Stimulated activated CD8-positive, alpha-beta memory T cell treated with anti-CD3 and anti-CD28 coated beads, Interleukin-4, amount 100 ng/mL, for 4 hours (primary cell): ENCODE data around the gene EFCAB14.
"Not testable (repeated sequence)": the region's sequence is repeated elsewhere in the genome, so short reads cannot be mapped to it uniquely, and the experiment has no call there.

Experiments
- DNase-seq, 2 donors: peaks; one replicate each; pipeline ENCODE4 v3.0.0-alpha.2; 2020; ENCODE audit warnings: low read depth in 2 of 2, low spot score in 1 of 2

EFCAB14 gene

DNA sequence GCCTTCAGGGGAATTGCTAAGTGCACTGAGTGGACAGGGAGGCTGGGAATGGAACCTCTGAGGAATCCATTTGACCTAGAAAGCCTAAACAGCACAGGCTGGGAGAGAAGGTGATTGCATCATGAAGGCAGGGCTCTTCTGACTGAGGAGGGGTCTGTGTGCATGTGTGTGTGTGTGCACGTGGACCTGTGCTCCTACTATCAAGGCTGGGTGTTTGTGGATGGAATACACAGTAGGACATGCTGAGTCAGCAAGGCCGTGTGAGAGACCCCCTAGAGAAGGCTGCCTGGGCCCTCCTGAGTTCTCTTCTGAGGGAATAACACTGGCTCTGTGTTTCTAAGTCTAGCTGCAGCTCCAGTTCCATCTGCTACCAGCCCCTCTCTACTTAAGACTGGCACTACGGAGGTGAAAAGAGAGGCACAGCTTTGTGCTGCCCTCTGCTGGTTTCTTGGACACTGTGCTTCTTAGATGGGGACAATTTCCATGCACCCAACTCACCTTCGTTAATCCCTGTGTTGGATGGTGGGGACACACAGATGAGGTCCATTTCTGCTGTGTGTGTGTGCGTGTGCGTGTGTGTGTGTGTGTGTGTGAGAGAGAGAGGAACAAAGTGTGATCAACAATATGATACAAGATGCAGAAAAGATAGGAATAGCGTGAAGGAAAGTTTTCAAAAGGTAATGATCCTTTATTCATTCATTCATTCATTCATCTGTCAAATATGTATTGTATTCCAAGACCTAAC lies 6.2 kb upstream of the EFCAB14 start:
- peak; percentile 40 to 49 for DNase-seq

DNA sequence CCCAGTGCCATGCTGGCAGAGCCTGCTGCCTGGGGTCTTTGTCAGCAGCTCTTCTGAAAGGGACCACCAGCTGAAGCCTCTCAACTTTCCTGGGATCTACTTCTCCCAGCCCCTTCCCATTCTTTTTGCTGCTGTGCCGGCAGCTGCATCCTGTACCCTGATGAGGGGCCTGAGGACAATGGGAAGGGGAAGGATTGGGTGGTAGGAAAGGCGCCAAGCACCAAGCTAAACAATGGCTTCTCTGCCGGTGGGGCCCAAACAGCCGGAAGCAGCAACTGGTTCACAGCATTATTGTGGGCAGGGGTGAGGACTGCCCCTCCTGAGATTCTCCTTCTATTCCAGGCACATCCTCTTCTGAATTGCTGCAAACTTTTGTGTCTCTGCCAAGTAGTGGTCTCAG lies 5.0 kb upstream of the EFCAB14 start:
- no peak for DNase-seq

DNA sequence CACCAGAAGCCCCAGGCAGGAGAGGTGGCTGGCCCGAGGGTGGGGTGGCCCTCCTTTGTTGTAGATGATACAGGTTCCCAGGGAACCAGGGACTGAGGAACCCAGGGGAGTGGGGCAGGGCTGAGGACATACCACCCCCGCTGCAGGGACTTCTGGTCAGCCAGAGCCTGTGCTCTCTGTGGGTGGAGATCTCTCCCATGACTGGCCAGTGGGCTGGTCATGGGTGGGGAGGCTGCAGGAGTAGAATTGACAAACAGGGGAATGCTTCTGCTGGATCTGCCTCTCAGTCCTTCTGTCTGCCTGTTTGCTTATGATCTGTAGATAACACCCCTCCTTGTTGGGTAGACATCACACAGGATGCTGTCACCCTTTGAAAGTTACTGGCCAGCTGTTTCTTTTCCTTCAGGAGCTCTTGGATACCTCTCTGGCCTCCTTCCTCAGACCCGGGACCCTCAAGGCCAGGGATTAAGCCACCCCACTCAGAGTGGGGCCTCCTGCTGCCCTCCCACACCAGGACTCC lies 2.8 kb upstream of the EFCAB14 start:
- DNase-seq, result no peak

DNA sequence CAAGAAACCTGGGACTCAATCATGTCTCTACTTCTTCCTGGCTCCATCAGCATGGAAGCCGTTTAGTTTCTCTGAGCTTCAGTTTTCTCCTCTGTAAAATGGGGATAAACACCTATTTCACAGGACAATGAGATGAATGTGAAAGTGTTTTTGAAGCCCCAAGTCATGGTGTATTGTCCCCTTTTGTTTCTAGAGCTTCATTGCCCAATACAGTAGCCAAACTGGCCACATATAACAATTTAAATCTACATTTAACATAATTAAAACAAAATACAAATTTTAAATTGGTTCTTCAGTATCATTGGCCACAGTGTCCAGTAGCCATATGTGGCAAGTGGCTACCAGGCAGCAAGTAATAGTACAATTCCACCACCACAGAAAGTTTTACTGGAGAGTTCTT lies 2.3 kb upstream of the EFCAB14 start:
- no peak for DNase-seq

DNA sequence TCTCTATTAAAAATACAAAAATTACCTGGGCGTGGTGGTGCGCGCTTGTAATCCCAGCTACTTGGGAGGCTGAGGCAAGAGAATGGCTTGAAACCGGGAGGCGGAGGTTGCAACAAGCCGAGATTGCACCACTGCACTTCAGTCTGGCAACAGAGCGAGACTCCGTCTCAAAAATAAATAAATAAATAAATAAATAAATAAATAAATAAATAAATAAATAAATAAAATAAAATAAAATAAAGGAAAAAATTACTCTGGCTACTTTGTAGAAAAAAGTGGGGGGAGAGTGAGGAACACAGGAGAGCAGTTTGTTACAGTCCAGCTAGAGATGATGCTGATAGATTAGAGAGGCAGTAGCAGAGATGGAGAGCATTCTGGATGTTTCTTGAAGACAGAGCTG lies 1.4 kb upstream of the EFCAB14 start:
- not testable (repeated sequence) for DNase-seq

DNA sequence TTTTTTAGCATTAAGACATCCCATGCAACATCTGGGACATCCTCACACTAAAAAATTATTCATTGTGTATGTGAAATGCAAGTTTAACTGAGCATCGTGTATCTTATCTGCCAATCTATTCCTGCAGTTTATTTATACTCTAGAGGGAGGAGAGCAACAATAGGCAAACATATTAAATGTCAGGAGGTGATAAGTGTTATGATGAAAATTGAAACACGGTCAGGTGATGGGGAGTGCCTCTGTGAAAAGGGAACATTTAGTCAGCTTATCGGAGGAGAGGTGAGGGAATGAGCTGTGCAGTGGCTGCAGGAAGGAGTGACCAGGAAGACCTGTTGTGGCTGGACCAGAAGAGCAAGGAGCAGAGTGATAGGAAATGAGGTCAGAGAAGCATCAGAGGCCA lies 775 bp upstream of the EFCAB14 start:
- DNase-seq, result no peak

DNA sequence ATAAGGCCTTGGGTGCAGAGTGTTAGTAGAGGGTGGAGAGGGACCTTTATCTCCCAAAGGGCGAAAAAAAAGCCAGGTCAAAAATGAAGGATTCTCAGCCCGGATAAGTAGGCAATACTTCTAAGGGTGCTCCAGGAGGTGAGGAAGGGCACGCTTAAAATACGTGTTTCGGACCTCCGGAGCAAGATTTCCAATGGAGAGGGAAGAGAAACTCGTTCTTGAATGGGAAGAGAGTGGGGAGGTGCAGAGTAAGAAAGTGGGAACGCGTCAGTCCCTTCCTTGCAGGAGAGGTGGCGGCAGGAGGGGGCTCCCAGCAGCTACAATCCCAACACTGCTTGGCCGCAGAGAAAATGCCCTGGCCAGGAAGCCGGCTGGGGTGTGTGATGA lies 581 bp downstream of the EFCAB14 start:
- no peak for DNase-seq

DNA sequence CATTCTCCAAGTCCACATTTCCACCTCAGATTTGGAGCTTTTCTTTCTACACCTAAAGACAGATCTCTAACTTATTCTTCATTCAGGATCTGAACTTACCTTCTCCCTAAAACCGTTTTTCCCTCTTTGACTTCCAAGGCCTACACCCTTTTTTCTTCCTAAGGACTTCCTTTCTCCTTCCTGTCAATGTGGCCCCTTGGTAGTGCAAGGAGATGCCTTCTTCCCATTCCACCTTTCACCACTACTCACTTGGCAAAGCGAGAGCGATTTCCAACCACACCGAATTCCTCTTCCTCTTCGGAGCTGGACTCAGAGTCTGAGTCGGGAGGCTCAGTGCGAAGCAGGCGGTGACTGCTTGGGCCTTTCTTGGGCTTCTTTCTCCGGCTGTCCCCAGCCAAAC lies 1.3 kb downstream of the EFCAB14 start:
- DNase-seq, result no peak

DNA sequence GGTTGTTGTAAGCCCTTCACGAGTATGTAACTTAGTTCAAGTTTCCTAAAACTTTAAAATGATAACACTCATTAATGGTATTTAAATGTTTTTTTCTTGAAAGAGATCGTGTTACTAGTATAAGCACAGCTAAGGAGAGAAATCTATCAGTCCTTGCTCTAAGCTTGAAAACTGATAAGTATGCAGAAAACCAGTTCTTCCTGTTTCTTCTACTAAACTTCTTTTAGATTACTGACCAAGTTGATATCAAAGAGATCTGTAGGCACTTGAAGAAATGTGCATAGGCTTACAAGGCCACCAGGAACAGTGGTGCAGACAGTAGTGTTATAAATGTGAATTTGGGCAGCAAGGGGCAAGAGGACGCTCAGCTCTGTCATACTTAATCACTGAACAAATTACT lies 3.9 kb downstream of the EFCAB14 start:
- DNase-seq, result no peak

DNA sequence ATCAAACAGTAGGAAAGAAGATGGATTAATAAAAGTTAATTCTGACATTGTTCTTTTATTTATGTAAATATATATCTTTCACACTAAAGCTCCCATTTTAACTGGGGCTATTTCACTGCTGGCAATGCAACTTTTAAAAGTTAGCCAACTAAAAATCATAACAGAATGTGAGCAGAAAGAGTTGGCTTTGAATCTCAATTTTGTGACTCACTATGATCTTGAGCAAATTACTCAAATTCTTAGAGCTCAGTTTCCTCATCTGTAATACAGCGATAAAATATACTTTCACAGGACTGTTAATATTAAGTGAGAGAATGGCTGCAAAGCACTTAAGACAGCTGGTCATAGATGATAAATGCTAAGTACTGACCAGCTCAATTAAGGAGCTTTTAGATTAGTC lies 10.8 kb downstream of the EFCAB14 start:
- DNase-seq, result no peak

DNA sequence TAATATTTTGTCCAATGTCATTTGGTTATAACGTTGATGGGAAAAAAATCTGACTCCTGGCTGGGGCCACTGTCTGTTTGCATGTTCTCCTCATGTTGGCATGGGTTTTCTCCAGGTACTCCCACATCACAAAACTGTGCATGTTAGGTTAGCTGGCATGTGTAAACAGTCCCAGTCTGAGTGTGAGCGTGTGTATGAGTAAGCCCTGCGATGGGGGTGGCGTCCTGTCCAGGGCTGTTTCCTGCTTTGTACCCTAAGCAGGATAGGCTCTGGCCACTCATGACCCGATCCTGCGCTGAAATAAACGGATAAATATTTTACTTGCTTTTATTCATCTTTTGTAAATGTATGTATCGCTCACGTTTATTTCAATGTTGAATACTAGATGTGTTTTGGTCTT lies 13.5 kb downstream of the EFCAB14 start:
- no peak for DNase-seq

DNA sequence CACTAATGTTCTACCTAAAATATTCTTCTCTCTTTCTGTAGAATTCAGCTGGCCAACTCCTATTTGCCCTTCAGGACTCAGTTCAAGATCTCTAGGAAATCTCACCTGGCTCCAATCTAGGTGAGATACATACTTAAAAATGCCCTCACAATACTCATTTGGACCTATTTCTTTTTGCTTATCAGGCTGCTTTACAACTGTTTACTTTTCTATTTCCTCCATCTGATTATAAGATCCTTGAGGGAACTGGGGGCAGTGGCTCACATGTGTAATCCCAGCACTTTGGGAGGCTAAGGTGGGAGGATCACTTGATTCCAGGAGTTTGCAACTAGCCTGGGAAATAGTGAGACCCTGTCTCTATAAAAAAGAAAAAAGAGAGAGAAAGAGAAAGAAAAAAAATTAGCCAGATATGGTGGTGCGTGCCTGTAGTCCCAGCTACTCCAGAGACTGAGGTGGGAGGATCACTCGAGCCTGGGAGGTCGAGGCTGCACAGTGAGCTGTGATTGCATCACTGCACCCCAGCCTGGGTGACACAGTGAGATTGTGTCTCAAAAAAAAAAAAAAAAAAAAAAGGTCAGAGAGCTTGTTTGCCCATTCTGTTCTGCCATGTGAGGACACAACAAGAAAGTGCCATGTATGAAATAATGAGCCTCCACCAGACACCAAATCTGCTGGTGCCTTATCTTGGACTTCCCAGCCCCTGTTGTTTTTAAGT lies 14.8 kb downstream of the EFCAB14 start:
- no peak for DNase-seq

DNA sequence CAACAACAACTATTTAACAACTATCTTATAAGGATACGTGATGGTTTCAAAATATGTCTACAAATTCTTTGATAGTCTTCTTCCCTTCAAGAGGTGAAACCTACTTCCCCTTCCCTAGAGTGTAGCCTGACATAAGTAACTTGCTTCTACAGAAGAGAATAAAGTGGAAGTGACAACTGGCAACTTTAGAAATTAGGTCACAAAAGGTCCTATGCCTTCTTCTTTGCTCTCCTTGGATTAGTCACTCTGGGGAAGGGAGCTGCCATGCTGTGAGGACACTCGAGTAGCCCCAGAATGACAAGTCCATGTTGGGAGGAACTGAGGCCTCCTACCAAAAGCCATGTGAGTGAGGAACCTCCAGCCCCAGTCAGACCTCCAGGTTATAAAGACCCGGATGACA lies 19.2 kb downstream of the EFCAB14 start:
- DNase-seq, result no peak

DNA sequence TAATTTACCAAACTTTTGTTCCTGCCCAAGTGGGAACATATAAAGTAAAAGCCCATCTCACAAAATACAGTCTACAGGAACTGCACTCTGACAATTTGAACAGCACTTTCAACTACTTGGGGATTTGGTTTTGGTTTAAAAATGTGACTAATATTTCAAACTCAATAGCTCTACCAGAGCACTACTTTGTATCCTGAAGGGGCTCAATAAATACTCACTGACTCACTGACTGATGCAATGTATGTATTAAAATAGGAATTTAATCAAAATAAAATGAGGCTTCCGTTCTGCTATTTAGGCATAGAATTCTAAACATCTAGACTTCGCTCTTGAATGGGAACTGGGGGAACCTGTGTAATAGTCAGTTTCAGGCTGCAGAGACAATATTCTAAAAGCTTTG lies 21.9 kb downstream of the EFCAB14 start:
- no peak for DNase-seq

DNA sequence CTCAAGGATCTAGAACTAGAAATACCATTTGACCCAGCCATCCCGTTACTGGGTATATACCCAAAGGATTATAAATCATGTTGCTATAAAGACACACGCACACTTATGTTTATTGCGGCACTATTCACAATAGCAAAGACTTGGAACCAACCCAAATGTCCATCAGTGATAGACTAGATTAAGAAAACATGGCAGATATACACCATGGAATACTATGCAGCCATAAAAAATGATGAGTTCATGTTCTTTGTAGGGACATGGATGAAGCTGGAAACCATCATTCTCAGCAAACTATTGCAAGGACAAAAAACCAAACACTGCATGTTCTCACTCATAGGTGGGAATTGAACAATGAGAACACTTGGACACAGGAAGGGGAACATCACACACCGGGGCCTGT lies 24.2 kb downstream of the EFCAB14 start:
- DNase-seq, result not testable (repeated sequence)

DNA sequence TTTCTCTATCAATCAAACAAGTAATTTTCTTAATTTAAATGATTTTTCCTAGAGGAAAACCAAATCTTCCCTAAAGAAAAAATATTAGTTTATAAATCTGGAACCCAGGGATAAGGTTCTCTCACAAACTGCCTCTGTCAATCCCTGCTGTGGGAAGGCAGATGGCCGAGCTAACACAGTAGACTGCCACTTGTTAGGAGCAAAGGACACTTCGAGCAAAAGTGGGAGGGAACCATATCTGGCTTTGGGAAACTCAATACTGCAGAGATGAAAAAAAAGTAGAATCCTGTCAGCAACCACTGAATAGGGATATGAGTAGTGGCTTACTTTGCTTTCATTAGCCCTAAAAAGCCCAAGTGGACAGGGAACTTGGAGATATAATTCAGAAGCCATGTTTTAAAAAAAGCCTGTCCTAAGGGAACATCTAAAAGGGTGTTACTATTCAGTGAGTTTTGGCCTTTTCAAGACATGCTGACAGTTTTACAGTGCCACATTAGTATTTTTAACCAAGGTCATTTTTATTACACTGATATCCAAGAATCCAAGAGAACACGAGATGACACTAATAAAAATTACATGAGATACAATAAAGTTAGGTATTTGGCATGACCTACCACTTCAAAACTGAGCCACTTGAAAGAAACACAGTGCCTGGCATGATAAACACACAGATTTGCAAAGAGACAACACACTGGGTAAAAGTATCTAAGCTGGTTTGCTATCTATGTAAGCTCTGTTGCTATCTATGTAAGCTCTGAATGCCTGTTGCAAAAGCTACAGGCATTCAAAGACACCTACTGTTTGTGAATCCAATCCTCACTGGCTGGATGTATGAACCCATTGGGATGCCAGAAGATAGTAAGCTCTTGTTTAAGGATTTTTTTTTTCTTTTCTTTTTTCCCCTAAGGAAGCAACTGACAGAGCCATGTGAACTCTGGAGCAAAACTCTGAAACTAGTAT lies 25.8 kb downstream of the EFCAB14 start:
- DNase-seq, result no peak

DNA sequence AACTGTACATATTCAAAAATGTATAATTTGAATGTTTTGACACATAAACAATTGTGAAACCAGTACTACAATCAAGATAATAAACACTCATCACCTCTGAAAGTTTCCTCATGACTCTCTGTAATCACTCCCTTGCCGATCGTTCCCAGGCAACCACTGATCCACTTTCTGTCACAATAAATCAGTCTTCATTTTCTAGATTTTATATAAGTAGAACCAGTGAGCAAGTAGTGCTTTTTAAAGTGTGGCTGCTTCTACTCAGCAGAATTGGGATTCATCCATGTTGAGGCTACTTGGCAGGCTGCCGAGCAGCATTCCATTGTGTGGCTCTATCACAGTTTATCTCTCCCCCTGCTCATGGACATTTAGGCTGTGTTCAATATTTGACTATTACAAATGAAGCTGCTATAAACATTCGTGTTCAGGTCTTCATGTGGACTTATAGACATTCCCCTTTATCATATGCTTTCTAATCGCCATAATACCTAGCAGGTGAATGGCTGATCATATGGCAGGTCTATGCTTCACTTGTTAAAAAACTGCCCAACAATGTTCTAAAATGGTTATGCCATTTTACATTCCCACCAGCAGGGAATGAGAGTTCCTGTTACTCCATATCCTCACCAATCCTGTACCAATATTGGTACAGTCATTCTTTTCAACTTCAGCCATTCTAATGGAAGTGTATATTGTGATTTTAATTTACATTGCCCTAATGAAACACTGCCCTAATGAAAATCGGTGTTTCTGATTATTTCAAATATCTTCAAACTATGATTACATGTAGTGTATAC lies 26.7 kb downstream of the EFCAB14 start:
- no peak for DNase-seq

DNA sequence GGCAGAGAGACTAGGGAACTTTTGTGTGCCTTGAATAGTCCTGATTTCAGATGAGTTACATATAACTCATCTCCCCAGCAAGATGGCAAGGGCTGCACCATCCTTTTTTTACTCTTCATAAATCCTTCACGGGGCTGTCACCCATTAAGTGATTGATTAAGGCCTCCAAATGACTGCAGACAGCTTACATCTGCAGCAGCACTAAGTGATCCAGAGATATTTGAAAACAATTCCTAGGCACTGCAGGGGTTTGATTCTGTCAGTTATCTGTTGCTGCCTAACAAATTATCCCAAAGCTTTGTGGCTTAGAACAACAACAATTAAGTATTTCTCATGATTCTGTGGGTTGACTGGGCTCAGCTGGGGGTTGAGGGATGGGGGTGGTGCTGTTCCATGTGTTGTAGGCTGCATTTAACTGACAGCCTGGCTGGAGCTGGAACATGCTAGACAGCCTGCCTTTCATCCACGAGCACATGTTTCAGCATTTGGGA lies 27.9 kb downstream of the EFCAB14 start:
- DNase-seq, result no peak

DNA sequence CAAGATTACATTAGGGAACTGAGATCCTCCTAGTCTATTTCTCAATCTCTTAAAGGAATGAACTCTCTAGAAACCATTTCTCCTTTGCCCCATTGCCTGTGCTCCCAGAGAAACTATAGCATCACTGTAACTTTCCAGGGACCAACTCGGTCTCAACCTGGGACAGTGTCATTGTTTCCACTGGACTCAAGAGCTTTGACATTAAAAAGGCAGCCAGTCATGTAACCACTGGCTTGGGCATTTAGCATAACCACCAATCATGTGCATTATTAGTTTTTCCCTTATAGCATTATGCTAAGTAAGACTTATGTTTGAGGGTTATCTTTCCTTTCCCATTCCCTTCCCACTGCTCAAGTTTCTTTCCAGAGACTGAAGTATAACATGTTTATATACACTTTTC lies 29.0 kb downstream of the EFCAB14 start:
- no peak for DNase-seq

DNA sequence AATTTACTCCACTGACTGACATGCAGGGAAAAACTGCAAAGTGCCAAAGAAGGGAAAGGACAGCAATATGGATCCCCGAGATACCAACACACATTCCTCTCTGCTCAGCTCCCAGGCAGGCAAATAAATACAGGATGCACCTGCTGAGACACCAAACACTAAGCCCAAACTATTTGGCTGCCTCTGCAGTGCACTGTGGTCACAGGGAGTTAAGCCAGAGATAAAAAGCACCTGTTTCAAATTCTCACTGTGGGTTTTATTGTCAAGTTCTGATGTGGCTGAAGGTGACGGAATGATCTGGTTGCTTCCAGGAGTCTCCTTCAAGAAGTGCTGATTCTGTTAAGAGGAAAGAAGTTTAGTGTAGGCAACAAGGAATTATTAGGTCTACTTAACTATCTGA lies 29.6 kb downstream of the EFCAB14 start:
- no peak for DNase-seq
